SK-N-SH treated with all-trans-retinoic acid at 6 μM for 48 hours (cell line): ENCODE measurements around the gene LGALS7.

ENCODE experiments used
- ATAC-seq: fragments of 200-7000 bp; cut with Tn5 transposase; 3 replicates; pipeline ENCODE4 v1.9.1; 2020; ENCODE audit warnings: mild to moderate bottlenecking, moderate library complexity
- ARNTL ChIP-seq: fragments of 450-650 bp; formaldehyde crosslinking; IDR thresholded peaks from 2 replicates; pipeline ENCODE4 v1.5.0; 2020; ENCODE audit warnings: low read depth, mild to moderate bottlenecking, moderate library complexity, borderline replicate concordance
- CSDC2 ChIP-seq: fragments of 250-450 bp; sonication (Bioruptor Pico); IDR thresholded peaks from 2 replicates; pipeline ENCODE4 v1.5.0; 2020; ENCODE audit warnings: mild to moderate bottlenecking, moderate library complexity
- ESRRG ChIP-seq: fragments of 250-450 bp; sonication (Bioruptor Pico); IDR thresholded peaks from 2 replicates; pipeline ENCODE4 v1.6.1; 2021; ENCODE audit warnings: mild to moderate bottlenecking
- GLIS3 ChIP-seq: fragments of 250-450 bp; sonication (Bioruptor Pico); IDR thresholded peaks from 2 replicates; pipeline ENCODE4 v1.5.0; 2020; ENCODE audit warnings: mild to moderate bottlenecking, moderate library complexity
- OSR1 ChIP-seq: fragments of 250-450 bp; sonication (Bioruptor Pico); IDR thresholded peaks from 2 replicates; pipeline ENCODE4 v1.8.0; 2022; ENCODE audit warnings: moderate library complexity, mild to moderate bottlenecking, inconsistent platforms
- RARB ChIP-seq: fragments of 250-450 bp; sonication (Bioruptor Pico); IDR thresholded peaks from 2 replicates; pipeline ENCODE4 v1.8.0; 2021; ENCODE audit warnings: mild to moderate bottlenecking, moderate library complexity
- SNAI2 ChIP-seq: fragments of 250-450 bp; sonication (Bioruptor Pico); IDR thresholded peaks from 2 replicates; pipeline ENCODE4 v1.5.0; 2020; ENCODE audit warnings: mild to moderate bottlenecking, moderate library complexity
- TCF4 ChIP-seq: fragments of 250-450 bp; sonication (Bioruptor Pico); IDR thresholded peaks from 2 replicates; pipeline ENCODE4 v1.8.0; 2021; ENCODE audit warnings: mild to moderate bottlenecking, moderate library complexity, borderline replicate concordance
- TOX ChIP-seq: fragments of 250-450 bp; sonication (Bioruptor Pico); IDR thresholded peaks from 2 replicates; pipeline ENCODE4 v1.8.0; 2021; ENCODE audit warnings: mild to moderate bottlenecking, moderate library complexity, borderline replicate concordance
- ZC3H10 ChIP-seq: fragments of 250-450 bp; sonication (Bioruptor Pico); IDR thresholded peaks from 2 replicates; pipeline ENCODE4 v1.5.1; 2021; ENCODE audit warnings: mild to moderate bottlenecking, moderate library complexity
- ZFP3 ChIP-seq: fragments of 250-450 bp; sonication (Bioruptor Pico); IDR thresholded peaks from 2 replicates; pipeline ENCODE4 v1.5.0; 2020; ENCODE audit warnings: mild to moderate bottlenecking, moderate library complexity
- ZFP30 ChIP-seq: fragments of 450-650 bp; formaldehyde crosslinking; IDR thresholded peaks from 2 replicates; pipeline ENCODE4 v1.5.0; 2022; ENCODE audit warnings: mild to moderate bottlenecking, moderate library complexity
- ZNF565 ChIP-seq: fragments of 450-650 bp; formaldehyde crosslinking; conservative IDR thresholded peaks from 2 replicates; pipeline ENCODE4 v1.5.0; 2020; ENCODE audit warnings: low read depth, mild to moderate bottlenecking, moderate library complexity
- TF ChIP-seq, protein P1 (sequence below): fragments of 250-450 bp; sonication (Bioruptor Pico); IDR thresholded peaks from 2 replicates; pipeline ENCODE4 v1.5.1; 2020; ENCODE audit warnings: low read depth, mild to moderate bottlenecking, moderate library complexity
- TF ChIP-seq, protein P2 (sequence below): fragments of 250-450 bp; sonication (Bioruptor Pico); IDR thresholded peaks from 2 replicates; pipeline ENCODE4 v1.8.0; 2020; ENCODE audit warnings: mild to moderate bottlenecking, moderate library complexity, borderline replicate concordance
- TF ChIP-seq, protein P3 (sequence below): fragments of 250-450 bp; sonication (Bioruptor Pico); IDR thresholded peaks from 2 replicates; pipeline ENCODE4 v1.8.0; 2021; ENCODE audit warnings: low read depth, mild to moderate bottlenecking, moderate library complexity, borderline replicate concordance
- TF ChIP-seq, protein P4 (sequence below): fragments of 250-450 bp; sonication (Bioruptor Pico); IDR thresholded peaks from 2 replicates; pipeline ENCODE4 v1.5.1; 2021; ENCODE audit warnings: mild to moderate bottlenecking, moderate library complexity
- TF ChIP-seq, protein P5 (sequence below): fragments of 250-450 bp; sonication (Bioruptor Pico); IDR thresholded peaks from 2 replicates; pipeline ENCODE4 v1.5.0; 2020; ENCODE audit warnings: mild to moderate bottlenecking, moderate library complexity

The LGALS7 gene

DNA sequence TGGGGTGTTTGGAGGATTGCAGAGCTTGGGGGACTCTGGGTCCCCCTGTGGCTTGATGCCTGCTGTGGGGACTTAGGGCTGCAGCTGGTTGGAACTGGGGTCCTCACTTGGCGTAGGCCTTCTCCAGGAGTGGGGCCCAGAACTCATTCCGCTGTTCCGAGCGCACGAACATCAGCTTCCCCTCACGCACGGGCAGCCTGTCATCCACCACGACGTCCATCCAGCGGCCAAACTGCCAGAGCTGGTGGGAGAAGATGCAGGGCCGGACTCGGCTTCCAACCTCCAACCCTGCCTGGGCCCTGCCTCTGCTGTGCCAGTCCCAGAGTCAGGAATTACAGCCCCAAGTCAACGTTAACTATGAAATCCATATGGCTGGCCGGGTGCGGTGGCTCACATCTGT is 31.6 kb downstream of the LGALS7 start:
- no peak for TF ChIP-seq ESRRG
- TF ChIP-seq TCF4, result no peak
- TF ChIP-seq, protein P1, sequence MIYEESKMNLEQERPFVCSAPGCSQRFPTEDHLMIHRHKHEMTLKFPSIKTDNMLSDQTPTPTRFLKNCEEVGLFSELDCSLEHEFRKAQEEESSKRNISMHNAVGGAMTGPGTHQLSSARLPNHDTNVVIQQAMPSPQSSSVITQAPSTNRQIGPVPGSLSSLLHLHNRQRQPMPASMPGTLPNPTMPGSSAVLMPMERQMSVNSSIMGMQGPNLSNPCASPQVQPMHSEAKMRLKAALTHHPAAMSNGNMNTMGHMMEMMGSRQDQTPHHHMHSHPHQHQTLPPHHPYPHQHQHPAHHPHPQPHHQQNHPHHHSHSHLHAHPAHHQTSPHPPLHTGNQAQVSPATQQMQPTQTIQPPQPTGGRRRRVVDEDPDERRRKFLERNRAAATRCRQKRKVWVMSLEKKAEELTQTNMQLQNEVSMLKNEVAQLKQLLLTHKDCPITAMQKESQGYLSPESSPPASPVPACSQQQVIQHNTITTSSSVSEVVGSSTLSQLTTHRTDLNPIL (CRISPR knock-in tag), result no peak
- TF ChIP-seq ZC3H10 (CRISPR knock-in tag), result no peak
- TF ChIP-seq TOX (CRISPR knock-in tag), result no peak
- TF ChIP-seq CSDC2 (CRISPR knock-in tag), result no peak
- no peak for TF ChIP-seq ZFP30 (CRISPR knock-in tag)
- no peak for TF ChIP-seq OSR1 (CRISPR knock-in tag)
- TF ChIP-seq ARNTL (CRISPR knock-in tag), result no peak
- no peak for TF ChIP-seq ZFP3 (CRISPR knock-in tag)
- TF ChIP-seq ZNF565 (CRISPR knock-in tag), result no peak
- TF ChIP-seq, protein P2, sequence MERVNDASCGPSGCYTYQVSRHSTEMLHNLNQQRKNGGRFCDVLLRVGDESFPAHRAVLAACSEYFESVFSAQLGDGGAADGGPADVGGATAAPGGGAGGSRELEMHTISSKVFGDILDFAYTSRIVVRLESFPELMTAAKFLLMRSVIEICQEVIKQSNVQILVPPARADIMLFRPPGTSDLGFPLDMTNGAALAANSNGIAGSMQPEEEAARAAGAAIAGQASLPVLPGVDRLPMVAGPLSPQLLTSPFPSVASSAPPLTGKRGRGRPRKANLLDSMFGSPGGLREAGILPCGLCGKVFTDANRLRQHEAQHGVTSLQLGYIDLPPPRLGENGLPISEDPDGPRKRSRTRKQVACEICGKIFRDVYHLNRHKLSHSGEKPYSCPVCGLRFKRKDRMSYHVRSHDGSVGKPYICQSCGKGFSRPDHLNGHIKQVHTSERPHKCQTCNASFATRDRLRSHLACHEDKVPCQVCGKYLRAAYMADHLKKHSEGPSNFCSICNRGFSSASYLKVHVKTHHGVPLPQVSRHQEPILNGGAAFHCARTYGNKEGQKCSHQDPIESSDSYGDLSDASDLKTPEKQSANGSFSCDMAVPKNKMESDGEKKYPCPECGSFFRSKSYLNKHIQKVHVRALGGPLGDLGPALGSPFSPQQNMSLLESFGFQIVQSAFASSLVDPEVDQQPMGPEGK, result no peak
- TF ChIP-seq, protein P3, sequence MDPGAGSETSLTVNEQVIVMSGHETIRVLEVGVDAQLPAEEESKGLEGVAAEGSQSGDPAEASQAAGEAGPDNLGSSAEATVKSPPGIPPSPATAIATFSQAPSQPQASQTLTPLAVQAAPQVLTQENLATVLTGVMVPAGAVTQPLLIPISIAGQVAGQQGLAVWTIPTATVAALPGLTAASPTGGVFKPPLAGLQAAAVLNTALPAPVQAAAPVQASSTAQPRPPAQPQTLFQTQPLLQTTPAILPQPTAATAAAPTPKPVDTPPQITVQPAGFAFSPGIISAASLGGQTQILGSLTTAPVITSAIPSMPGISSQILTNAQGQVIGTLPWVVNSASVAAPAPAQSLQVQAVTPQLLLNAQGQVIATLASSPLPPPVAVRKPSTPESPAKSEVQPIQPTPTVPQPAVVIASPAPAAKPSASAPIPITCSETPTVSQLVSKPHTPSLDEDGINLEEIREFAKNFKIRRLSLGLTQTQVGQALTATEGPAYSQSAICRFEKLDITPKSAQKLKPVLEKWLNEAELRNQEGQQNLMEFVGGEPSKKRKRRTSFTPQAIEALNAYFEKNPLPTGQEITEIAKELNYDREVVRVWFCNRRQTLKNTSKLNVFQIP (CRISPR knock-in tag), result no peak
- TF ChIP-seq, protein P4, sequence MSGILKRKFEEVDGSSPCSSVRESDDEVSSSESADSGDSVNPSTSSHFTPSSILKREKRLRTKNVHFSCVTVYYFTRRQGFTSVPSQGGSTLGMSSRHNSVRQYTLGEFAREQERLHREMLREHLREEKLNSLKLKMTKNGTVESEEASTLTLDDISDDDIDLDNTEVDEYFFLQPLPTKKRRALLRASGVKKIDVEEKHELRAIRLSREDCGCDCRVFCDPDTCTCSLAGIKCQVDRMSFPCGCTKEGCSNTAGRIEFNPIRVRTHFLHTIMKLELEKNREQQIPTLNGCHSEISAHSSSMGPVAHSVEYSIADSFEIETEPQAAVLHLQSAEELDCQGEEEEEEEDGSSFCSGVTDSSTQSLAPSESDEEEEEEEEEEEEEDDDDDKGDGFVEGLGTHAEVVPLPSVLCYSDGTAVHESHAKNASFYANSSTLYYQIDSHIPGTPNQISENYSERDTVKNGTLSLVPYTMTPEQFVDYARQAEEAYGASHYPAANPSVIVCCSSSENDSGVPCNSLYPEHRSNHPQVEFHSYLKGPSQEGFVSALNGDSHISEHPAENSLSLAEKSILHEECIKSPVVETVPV, result no peak
- no peak for TF ChIP-seq RARB
- no peak for ATAC-seq

DNA sequence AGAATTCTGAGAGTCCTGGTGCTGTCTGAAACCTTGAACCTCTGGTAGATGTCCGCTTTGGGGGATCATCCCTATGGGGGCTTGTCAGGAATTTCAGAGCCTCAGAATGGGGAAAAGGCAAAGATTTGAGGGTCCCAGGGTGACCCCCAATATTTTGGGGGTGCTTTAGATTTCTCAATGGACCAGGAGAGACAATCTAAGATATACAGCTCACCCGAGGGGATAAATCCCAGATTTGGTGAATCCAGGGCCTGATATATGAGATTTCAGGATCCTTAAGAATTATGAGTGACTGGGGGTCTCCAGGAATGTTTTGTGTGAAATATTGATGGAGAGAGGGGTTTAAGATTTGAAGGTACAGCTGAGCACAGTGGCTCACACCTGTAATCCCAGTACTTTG is 32.4 kb downstream of the LGALS7 start:
- TF ChIP-seq, protein P1 (CRISPR knock-in tag), result no peak
- TF ChIP-seq RARB (no peak), ZC3H10 (CRISPR knock-in tag) (no peak), ZFP3 (CRISPR knock-in tag) (no peak), GLIS3 (CRISPR knock-in tag) (no peak), OSR1 (CRISPR knock-in tag) (no peak)
- TF ChIP-seq, protein P4, result no peak
- TF ChIP-seq, protein P2, result no peak
- ATAC-seq, result no peak

DNA sequence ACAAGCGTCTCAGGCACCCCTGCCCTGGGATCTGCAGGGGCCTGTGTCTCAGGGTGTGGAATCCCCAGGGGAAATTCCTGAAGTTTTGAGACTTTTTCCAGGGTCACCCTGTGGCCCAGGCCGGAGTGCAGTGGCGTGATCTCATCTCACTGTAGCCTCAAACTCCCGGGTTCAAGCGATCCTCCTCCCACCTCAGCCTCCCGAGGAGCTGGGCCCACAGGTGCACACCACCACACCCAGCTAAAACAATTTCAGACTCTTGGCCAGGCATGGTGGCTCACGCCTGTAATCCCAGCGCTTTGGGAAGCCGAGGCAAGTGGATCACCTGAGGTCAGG is 33.1 kb downstream of the LGALS7 start:
- no peak for ATAC-seq
- TF ChIP-seq RARB (no peak), ZFP3 (CRISPR knock-in tag) (no peak), ARNTL (CRISPR knock-in tag) (no peak), ESRRG (no peak), SNAI2 (CRISPR knock-in tag) (no peak), TCF4 (no peak)
- TF ChIP-seq, protein P1 (CRISPR knock-in tag), result no peak
- TF ChIP-seq, protein P5, sequence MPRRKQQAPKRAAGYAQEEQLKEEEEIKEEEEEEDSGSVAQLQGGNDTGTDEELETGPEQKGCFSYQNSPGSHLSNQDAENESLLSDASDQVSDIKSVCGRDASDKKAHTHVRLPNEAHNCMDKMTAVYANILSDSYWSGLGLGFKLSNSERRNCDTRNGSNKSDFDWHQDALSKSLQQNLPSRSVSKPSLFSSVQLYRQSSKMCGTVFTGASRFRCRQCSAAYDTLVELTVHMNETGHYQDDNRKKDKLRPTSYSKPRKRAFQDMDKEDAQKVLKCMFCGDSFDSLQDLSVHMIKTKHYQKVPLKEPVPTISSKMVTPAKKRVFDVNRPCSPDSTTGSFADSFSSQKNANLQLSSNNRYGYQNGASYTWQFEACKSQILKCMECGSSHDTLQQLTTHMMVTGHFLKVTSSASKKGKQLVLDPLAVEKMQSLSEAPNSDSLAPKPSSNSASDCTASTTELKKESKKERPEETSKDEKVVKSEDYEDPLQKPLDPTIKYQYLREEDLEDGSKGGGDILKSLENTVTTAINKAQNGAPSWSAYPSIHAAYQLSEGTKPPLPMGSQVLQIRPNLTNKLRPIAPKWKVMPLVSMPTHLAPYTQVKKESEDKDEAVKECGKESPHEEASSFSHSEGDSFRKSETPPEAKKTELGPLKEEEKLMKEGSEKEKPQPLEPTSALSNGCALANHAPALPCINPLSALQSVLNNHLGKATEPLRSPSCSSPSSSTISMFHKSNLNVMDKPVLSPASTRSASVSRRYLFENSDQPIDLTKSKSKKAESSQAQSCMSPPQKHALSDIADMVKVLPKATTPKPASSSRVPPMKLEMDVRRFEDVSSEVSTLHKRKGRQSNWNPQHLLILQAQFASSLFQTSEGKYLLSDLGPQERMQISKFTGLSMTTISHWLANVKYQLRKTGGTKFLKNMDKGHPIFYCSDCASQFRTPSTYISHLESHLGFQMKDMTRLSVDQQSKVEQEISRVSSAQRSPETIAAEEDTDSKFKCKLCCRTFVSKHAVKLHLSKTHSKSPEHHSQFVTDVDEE (CRISPR knock-in tag), result no peak
- TF ChIP-seq, all 23 proteins: peak for 0
